Trophoblast cell (in vitro differentiated cells and primary cell): ENCODE data around the gene FAM90A1.
A peak's percentile ranks its signal among the peaks of the same experiment; 100 is the strongest.
"Not testable (repeated sequence)": the region's sequence is repeated elsewhere in the genome, so short reads cannot be mapped to it uniquely, and the experiment has no call there.

Experiments used
- DNase-seq, 2 donors: peaks; one replicate each; pipeline ENCODE4 v3.0.0-alpha.2; 2016
- H2AFZ ChIP-seq: 2 replicates; pipeline ENCODE4 v1.6.1; 2013; ENCODE audit warnings: low read length, moderate library complexity, mild to moderate bottlenecking; ENCODE audit not compliant: insufficient read depth, poor library complexity
- H2AK5ac ChIP-seq: 2 replicates; pipeline ENCODE4 v1.6.1; 2013; ENCODE audit warnings: mild to moderate bottlenecking, low read length
- H2BK120ac ChIP-seq: 2 replicates; pipeline ENCODE4 v1.6.1; 2013; ENCODE audit warnings: low read length, mild to moderate bottlenecking, moderate library complexity; ENCODE audit not compliant: insufficient read depth, poor library complexity
- H2BK12ac ChIP-seq: 2 replicates; pipeline ENCODE4 v1.6.1; 2013; ENCODE audit warnings: mild to moderate bottlenecking, low read length, moderate library complexity
- H2BK5ac ChIP-seq: 2 replicates; pipeline ENCODE4 v1.6.1; 2013; ENCODE audit warnings: low read length, low read depth, moderate library complexity, mild to moderate bottlenecking; ENCODE audit not compliant: poor library complexity
- H3K14ac ChIP-seq: 2 replicates; pipeline ENCODE4 v1.6.1; 2013; ENCODE audit warnings: mild to moderate bottlenecking, low read length
- H3K18ac ChIP-seq: 2 replicates; pipeline ENCODE4 v1.6.1; 2013; ENCODE audit warnings: mild to moderate bottlenecking, low read length
- H3K23ac ChIP-seq: 2 replicates; pipeline ENCODE4 v1.6.1; 2013; ENCODE audit warnings: low read length
- H3K27ac ChIP-seq: 2 replicates; pipeline ENCODE4 v1.5.1; 2013; ENCODE audit warnings: low read depth, mild to moderate bottlenecking, inconsistent platforms, low read length, moderate library complexity
- H3K27me3 ChIP-seq: 2 replicates; pipeline ENCODE4 v1.6.1; 2013; ENCODE audit warnings: inconsistent platforms, mild to moderate bottlenecking, low read length, moderate library complexity; ENCODE audit not compliant: insufficient read depth
- H3K36me3 ChIP-seq, 2 experiments: 1 replicate in 1 of 2; 2 replicates in 1 of 2; pipeline ENCODE4 v1.6.1; 2013; ENCODE audit warnings: low read length in 2 of 2, mild to moderate bottlenecking in 2 of 2, moderate library complexity in 1 of 2; ENCODE audit not compliant: insufficient read depth in 2 of 2, control insufficient read depth in 1 of 2
- H3K4ac ChIP-seq: 2 replicates; pipeline ENCODE4 v1.6.1; 2013; ENCODE audit warnings: low read depth, mild to moderate bottlenecking, low read length, moderate library complexity
- H3K4me1 ChIP-seq, 2 experiments: 1 replicate in 1 of 2; 2 replicates in 1 of 2; pipeline ENCODE4 v1.6.1; 2013; ENCODE audit warnings: low read length in 2 of 2, mild to moderate bottlenecking in 2 of 2, moderate library complexity in 1 of 2; ENCODE audit not compliant: insufficient read depth in 2 of 2, control insufficient read depth in 1 of 2
- H3K4me2 ChIP-seq: 2 replicates; pipeline ENCODE4 v1.6.1; 2013; ENCODE audit warnings: inconsistent platforms, mild to moderate bottlenecking, low read length, moderate library complexity
- H3K4me3 ChIP-seq: 2 replicates; pipeline ENCODE4 v1.5.1; 2013; ENCODE audit warnings: mild to moderate bottlenecking, low read depth, low read length, inconsistent platforms
- H3K79me1 ChIP-seq: one replicate; pipeline ENCODE4 v1.6.1; 2013; ENCODE audit warnings: low read length
- H3K79me2 ChIP-seq: 2 replicates; pipeline ENCODE4 v1.6.1; 2013; ENCODE audit warnings: low read length, mild to moderate bottlenecking; ENCODE audit not compliant: control insufficient read depth, insufficient read depth, poor library complexity
- H3K9ac ChIP-seq: 2 replicates; pipeline ENCODE4 v1.6.1; 2013; ENCODE audit warnings: mild to moderate bottlenecking, low read length
- H3K9me3 ChIP-seq: 2 replicates; pipeline ENCODE4 v1.6.1; 2013; ENCODE audit warnings: low read depth, mild to moderate bottlenecking, control low read depth, inconsistent platforms, low read length; ENCODE audit not compliant: insufficient read depth
- H4K12ac ChIP-seq: 2 replicates; pipeline ENCODE4 v1.6.1; 2013; ENCODE audit warnings: low read depth, mild to moderate bottlenecking, low read length, moderate library complexity
- H4K8ac ChIP-seq: 2 replicates; pipeline ENCODE4 v1.6.1; 2013; ENCODE audit warnings: low read depth, mild to moderate bottlenecking, low read length, moderate library complexity
- H4K91ac ChIP-seq: one replicate; pipeline ENCODE4 v1.6.1; 2013; ENCODE audit warnings: low read depth, mild to moderate bottlenecking, low read length, moderate library complexity
- WGBS: extraction: QIAGEN DNeasy Blood & Tissue Kit; methylation state at CpG from one replicate; pipeline ENCODE4 v1.1.7; 2013; ENCODE audit warnings: missing lambda C conversion rate; ENCODE audit not compliant: insufficient read length, insufficient coverage; ENCODE audit errors: extremely low coverage; 5-methylcytosine and 5-hydroxymethylcytosine counted together

The FAM90A1 gene

DNA sequence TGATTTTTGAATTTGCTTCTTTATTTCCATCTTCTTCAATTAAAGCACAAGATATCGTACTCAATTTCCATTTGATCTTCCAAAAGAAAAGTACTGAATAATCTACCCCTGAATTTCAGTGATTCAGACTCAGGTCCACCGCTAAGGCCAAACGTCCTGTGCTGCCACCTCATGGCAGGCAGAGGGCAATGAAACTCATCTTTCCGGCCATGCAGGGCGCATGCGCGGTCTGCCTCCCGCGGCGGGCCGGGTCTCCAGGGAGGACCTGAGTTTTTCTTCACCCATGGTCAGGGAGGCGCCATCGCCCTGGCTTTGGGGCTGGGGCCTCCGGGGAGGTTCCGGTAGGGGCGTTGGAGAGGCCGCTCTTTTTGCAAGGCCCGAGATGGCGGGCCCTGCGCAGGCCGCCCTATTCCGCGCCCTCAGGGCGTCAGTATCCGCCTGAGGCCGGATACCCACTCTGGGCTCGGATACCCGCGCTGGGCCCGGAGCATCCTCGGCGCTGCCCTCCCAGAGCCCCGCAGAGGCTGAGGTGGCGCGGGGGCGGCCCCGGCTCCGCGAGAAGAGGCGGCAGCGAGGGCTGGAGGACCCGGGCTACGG, 47.3 kb downstream of the FAM90A1 start:
- WGBS = no CpG with 5 or more reads among the region's 43 CpGs
- not testable (repeated sequence) for H3K79me1 ChIP-seq, H3K27me3 ChIP-seq, H3K27ac ChIP-seq, H2BK120ac ChIP-seq, H2BK12ac ChIP-seq, H3K9ac ChIP-seq, H2AK5ac ChIP-seq, H3K9me3 ChIP-seq, H3K36me3 ChIP-seq, H3K18ac ChIP-seq, H3K4me1 ChIP-seq, H3K4ac ChIP-seq, H3K23ac ChIP-seq, H3K14ac ChIP-seq, H3K4me3 ChIP-seq, H3K79me2 ChIP-seq, H2BK5ac ChIP-seq
- peak overlapping the region; percentile 92 for H4K8ac ChIP-seq
- peak overlapping the region; percentile 65 for H3K4me2 ChIP-seq
- DNase-seq = peak; percentile 8 to 39
- peak overlapping the region; percentile 63 for H2AFZ ChIP-seq
- H4K12ac ChIP-seq = peak overlapping the region; percentile 90
- H4K91ac ChIP-seq = peak overlapping the region; percentile 14

GRCh38 chr12:8172911-8173310, 54.5 kb downstream of the FAM90A1 start:
- H3K4me2 ChIP-seq, H4K91ac ChIP-seq, H3K79me1 ChIP-seq, H3K18ac ChIP-seq, H4K8ac ChIP-seq, H2AFZ ChIP-seq, H3K27me3 ChIP-seq, H2AK5ac ChIP-seq, H3K4me3 ChIP-seq, H3K9ac ChIP-seq, H3K14ac ChIP-seq, H3K27ac ChIP-seq, H3K4ac ChIP-seq, H3K4me1 ChIP-seq, H2BK5ac ChIP-seq, H2BK12ac ChIP-seq, H2BK120ac ChIP-seq, H4K12ac ChIP-seq, DNase-seq, H3K9me3 ChIP-seq, H3K36me3 ChIP-seq, H3K23ac ChIP-seq, H3K79me2 ChIP-seq: not testable (repeated sequence)
- no CpG with 5 or more reads among the region's 2 CpGs for WGBS
